K562 (cell line): Measurements from ENCODE around the gene TSHR. TPM values are rescaled to one million over a fixed set of nuclear protein-coding genes. Genes with fewer than 3 reads are reported as not detected.

Experiments
- CBFA2T2 ChIP-seq: fragments of 450-650 bp; conservative IDR thresholded peaks from 2 replicates; pipeline ENCODE4 v1.6.1; 2017; ENCODE audit warnings: mild to moderate bottlenecking
- CSDE1 ChIP-seq, 2 experiments: fragments of 450-650 bp; IDR thresholded peaks; 2 replicates each; pipeline ENCODE4 v1.6.1; 2016; ENCODE audit warnings: mild to moderate bottlenecking in 1 of 2
- FOXA3 ChIP-seq, 2 experiments: fragments of 450-650 bp in 1 of 2; sonication (generic) in 1 of 2; formaldehyde crosslinking; IDR thresholded peaks in 1 of 2; conservative IDR thresholded peaks in 1 of 2; 2 replicates each; pipeline versions ENCODE4 v1.4.0 to v1.8.0; 2020 to 2022; ENCODE audit warnings: mild to moderate bottlenecking in 2 of 2, missing genetic modification reagents in 1 of 2
- MYC ChIP-seq, 2 experiments: fragments of 250-450 bp in 1 of 2; sonication (Bioruptor Pico) in 1 of 2; IDR thresholded peaks; 2 replicates each; pipeline versions ENCODE4 v1.5.1 to v1.6.1; 2012 to 2021; ENCODE audit warnings: low read depth in 2 of 2, borderline replicate concordance in 1 of 2, improper control_type of control experiment in 1 of 2, low read length in 1 of 2, mild to moderate bottlenecking in 1 of 2, moderate library complexity in 1 of 2
- POLR2B ChIP-seq: fragments of 450-650 bp; IDR thresholded peaks from 2 replicates; pipeline ENCODE4 v1.6.1; 2018; ENCODE audit warnings: low read depth; ENCODE audit not compliant: partially characterized antibody
- PPARD ChIP-seq: fragments of 250-450 bp; sonication (Bioruptor Pico); IDR thresholded peaks from 2 replicates; pipeline ENCODE4 v1.8.0; 2022; ENCODE audit warnings: inconsistent platforms, mild to moderate bottlenecking, moderate library complexity
- TGIF2 ChIP-seq: sonication (generic); formaldehyde crosslinking; IDR thresholded peaks from 2 replicates; pipeline ENCODE4 v1.8.1; 2022; ENCODE audit warnings: mild to moderate bottlenecking, missing genetic modification reagents, moderate library complexity
- TSC22D4 ChIP-seq: fragments of 450-650 bp; IDR thresholded peaks from 2 replicates; pipeline ENCODE4 v1.6.1; 2016; ENCODE audit warnings: missing genetic modification characterization, missing biosample characterization, control low read depth
- YBX1 ChIP-seq: fragments of 450-650 bp; IDR thresholded peaks from 2 replicates; pipeline ENCODE4 v1.7.1; 2016; ENCODE audit warnings: mild to moderate bottlenecking
- ZBTB7A ChIP-seq: IDR thresholded peaks from 2 replicates; pipeline ENCODE4 v1.6.1; 2011; ENCODE audit warnings: low read depth, mild to moderate bottlenecking, low read length, moderate library complexity, borderline replicate concordance; ENCODE audit not compliant: control insufficient read depth
- ZNF384 ChIP-seq: IDR thresholded peaks from 2 replicates; pipeline ENCODE4 v1.6.1; 2012; ENCODE audit warnings: low read depth, low read length, improper control_type of control experiment
- polyA plus RNA-seq, 8 experiments: library from polyadenylated mRNA; depleted of rRNA in 4 of 8; stranded (reverse) in 5 of 8; unstranded in 3 of 8; fragments of >200 nt; fragmentation: Nextera tagmentation in 2 of 8; fragmentation: Illumina TruSeq in 1 of 8; extraction: Ambion mirVana in 2 of 8; extraction: Trizol in 1 of 8; gene quantifications; 2 replicates each; pipeline versions ENCODE4 v1.2.1 to v1.2.3, GENCODE V29; 2011 to 2014; ENCODE audit warnings: inconsistent platforms in 1 of 8, missing spikeins in 1 of 8
- total RNA-seq, 7 experiments: library from RNA; depleted of rRNA in 6 of 7; stranded (reverse); fragments of >200 nt in 6 of 7; fragmentation: Illumina TruSeq in 2 of 7; extraction: Trizol in 2 of 7; gene quantifications; 2 replicates each; pipeline versions ENCODE4 v1.2.1 to v1.2.3, GENCODE V29; 2011 to 2021; ENCODE audit warnings: low replicate concordance in 1 of 7
- TF ChIP-seq, protein P1 (sequence below): fragments of 450-650 bp; formaldehyde crosslinking; IDR thresholded peaks from 2 replicates; pipeline ENCODE4 v1.4.0; 2020; ENCODE audit warnings: mild to moderate bottlenecking, moderate library complexity
- TF ChIP-seq, protein P2 (sequence below), 3 experiments: IDR thresholded peaks in 2 of 3; conservative IDR thresholded peaks in 1 of 3; 2 replicates each; pipeline ENCODE4 v1.5.1; 2011 to 2012; ENCODE audit warnings: low read length in 3 of 3, mild to moderate bottlenecking in 3 of 3, control low read depth in 2 of 3, improper control_type of control experiment in 1 of 3, inconsistent platforms in 1 of 3, low read depth in 1 of 3, mixed read lengths in 1 of 3, moderate library complexity in 1 of 3; ENCODE audit not compliant: insufficient read depth in 2 of 3
- TF ChIP-seq, protein P3 (sequence below), 3 experiments: fragments of 200-800 bp in 1 of 3; fragments of 250-450 bp in 1 of 3; fragments of 450-650 bp in 1 of 3; sonication (Bioruptor Pico) in 1 of 3; sonication (Bioruptor generic) in 1 of 3; formaldehyde crosslinking in 1 of 3; IDR thresholded peaks; 2 replicates each; pipeline versions ENCODE4 v1.6.1 to v1.8.0; 2016 to 2022; ENCODE audit warnings: mild to moderate bottlenecking in 2 of 3, missing genetic modification characterization in 2 of 3, missing compliant biosample characterization in 1 of 3, moderate library complexity in 1 of 3
- TF ChIP-seq, protein P4 (sequence below): fragments of 250-450 bp; sonication (Bioruptor Pico); IDR thresholded peaks from 2 replicates; pipeline ENCODE4 v1.8.0; 2022; ENCODE audit warnings: moderate library complexity, mild to moderate bottlenecking, inconsistent platforms
- TF ChIP-seq, protein P5 (sequence below): IDR thresholded peaks from 2 replicates; pipeline ENCODE4 v1.6.1; 2011; ENCODE audit warnings: borderline replicate concordance, low read depth, mild to moderate bottlenecking, moderate library complexity, low read length; ENCODE audit not compliant: insufficient read depth, poor library complexity, severe bottlenecking

TSHR gene
- total and polyA plus RNA-seq, 9 of the 15 experiments (the other 6 are each of a cell fraction or from before 2014, with no cell fraction given) = 0.01 to 0.10 TPM; not detected in 7

DNA sequence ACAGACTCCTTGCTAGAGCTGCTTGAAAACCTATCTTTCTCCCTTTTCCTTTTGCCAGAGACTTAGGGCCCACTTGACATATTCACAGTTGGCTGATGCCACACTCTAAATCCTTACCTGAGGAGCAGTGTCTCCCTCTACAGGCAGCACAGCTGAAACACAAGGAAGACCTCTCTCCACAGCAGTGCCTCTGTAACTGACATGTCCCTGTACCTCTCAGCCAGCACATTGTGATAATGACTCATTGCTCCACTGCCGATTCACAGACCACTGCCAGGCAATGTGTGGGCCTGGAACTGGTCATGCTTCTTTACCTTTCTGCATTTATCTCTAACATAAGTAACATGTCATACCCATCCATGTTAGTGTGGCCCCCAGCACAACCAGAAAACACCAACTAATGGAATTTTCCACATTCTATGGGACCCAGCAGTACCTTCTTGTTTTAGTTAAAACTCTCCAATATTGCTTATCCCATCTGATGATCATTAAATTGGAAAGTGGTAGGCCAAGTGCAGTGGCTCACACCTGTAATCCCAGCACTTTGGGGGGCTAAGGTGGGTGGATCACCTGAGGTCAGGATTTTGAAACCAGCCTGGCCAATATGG, 208.8 kb downstream of the TSHR start (continued):
- TF ChIP-seq CBFA2T2 (no peak), MYC (IDR thresholded peaks at IDR 0.05; ENCODE audit: low read depth, low read length) (peak; percentile 41; the same call in 1 of the 2 replicates), MYC (CRISPR knock-in tag; IDR thresholded peaks at IDR 0.05; ENCODE audit: borderline replicate concordance, low read depth) (no peak), ZNF384 (no peak), TSC22D4 (tag) (no peak), POLR2B (no peak), FOXA3 (CRISPR knock-in tag; conservative IDR thresholded peaks at IDR 0.05 in 1 of 2, IDR thresholded peaks at IDR 0.05 in 1 of 2) (no peak), ZBTB7A (no peak), TGIF2 (CRISPR knock-in tag) (no peak), YBX1 (no peak), PPARD (no peak), CSDE1 (IDR thresholded peaks at IDR 0.05) (no peak)
- TF ChIP-seq, protein P1, sequence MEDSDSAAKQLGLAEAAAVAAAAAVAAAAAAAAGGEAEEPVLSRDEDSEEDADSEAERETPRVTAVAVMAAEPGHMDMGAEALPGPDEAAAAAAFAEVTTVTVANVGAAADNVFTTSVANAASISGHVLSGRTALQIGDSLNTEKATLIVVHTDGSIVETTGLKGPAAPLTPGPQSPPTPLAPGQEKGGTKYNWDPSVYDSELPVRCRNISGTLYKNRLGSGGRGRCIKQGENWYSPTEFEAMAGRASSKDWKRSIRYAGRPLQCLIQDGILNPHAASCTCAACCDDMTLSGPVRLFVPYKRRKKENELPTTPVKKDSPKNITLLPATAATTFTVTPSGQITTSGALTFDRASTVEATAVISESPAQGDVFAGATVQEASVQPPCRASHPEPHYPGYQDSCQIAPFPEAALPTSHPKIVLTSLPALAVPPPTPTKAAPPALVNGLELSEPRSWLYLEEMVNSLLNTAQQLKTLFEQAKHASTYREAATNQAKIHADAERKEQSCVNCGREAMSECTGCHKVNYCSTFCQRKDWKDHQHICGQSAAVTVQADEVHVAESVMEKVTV (CRISPR knock-in tag) = peak; percentile 63
- TF ChIP-seq, protein P2, sequence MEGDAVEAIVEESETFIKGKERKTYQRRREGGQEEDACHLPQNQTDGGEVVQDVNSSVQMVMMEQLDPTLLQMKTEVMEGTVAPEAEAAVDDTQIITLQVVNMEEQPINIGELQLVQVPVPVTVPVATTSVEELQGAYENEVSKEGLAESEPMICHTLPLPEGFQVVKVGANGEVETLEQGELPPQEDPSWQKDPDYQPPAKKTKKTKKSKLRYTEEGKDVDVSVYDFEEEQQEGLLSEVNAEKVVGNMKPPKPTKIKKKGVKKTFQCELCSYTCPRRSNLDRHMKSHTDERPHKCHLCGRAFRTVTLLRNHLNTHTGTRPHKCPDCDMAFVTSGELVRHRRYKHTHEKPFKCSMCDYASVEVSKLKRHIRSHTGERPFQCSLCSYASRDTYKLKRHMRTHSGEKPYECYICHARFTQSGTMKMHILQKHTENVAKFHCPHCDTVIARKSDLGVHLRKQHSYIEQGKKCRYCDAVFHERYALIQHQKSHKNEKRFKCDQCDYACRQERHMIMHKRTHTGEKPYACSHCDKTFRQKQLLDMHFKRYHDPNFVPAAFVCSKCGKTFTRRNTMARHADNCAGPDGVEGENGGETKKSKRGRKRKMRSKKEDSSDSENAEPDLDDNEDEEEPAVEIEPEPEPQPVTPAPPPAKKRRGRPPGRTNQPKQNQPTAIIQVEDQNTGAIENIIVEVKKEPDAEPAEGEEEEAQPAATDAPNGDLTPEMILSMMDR (IDR thresholded peaks at IDR 0.05 in 2 of 3, conservative IDR thresholded peaks at IDR 0.05 in 1 of 3; ENCODE audit: insufficient read depth in 2 of 3, low read depth in 1 of 3, low read length in 3 of 3) = peak; percentile 72 to 75 (median 75)
- TF ChIP-seq, protein P3, sequence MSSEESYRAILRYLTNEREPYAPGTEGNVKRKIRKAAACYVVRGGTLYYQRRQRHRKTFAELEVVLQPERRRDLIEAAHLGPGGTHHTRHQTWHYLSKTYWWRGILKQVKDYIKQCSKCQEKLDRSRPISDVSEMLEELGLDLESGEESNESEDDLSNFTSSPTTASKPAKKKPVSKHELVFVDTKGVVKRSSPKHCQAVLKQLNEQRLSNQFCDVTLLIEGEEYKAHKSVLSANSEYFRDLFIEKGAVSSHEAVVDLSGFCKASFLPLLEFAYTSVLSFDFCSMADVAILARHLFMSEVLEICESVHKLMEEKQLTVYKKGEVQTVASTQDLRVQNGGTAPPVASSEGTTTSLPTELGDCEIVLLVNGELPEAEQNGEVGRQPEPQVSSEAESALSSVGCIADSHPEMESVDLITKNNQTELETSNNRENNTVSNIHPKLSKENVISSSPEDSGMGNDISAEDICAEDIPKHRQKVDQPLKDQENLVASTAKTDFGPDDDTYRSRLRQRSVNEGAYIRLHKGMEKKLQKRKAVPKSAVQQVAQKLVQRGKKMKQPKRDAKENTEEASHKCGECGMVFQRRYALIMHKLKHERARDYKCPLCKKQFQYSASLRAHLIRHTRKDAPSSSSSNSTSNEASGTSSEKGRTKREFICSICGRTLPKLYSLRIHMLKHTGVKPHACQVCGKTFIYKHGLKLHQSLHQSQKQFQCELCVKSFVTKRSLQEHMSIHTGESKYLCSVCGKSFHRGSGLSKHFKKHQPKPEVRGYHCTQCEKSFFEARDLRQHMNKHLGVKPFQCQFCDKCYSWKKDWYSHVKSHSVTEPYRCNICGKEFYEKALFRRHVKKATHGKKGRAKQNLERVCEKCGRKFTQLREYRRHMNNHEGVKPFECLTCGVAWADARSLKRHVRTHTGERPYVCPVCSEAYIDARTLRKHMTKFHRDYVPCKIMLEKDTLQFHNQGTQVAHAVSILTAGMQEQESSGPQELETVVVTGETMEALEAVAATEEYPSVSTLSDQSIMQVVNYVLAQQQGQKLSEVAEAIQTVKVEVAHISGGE (CRISPR knock-in tag; IDR thresholded peaks at IDR 0.05) = no peak
- TF ChIP-seq, protein P4, sequence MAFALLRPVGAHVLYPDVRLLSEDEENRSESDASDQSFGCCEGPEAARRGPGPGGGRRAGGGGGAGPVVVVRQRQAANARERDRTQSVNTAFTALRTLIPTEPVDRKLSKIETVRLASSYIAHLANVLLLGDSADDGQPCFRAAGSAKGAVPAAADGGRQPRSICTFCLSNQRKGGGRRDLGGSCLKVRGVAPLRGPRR (CRISPR knock-in tag) = no peak
- TF ChIP-seq, protein P5, sequence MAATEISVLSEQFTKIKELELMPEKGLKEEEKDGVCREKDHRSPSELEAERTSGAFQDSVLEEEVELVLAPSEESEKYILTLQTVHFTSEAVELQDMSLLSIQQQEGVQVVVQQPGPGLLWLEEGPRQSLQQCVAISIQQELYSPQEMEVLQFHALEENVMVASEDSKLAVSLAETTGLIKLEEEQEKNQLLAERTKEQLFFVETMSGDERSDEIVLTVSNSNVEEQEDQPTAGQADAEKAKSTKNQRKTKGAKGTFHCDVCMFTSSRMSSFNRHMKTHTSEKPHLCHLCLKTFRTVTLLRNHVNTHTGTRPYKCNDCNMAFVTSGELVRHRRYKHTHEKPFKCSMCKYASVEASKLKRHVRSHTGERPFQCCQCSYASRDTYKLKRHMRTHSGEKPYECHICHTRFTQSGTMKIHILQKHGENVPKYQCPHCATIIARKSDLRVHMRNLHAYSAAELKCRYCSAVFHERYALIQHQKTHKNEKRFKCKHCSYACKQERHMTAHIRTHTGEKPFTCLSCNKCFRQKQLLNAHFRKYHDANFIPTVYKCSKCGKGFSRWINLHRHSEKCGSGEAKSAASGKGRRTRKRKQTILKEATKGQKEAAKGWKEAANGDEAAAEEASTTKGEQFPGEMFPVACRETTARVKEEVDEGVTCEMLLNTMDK = no peak
